ENCODE data around the gene FAM180A. TPM values are rescaled to one million over a fixed set of nuclear protein-coding genes. Genes with fewer than 3 reads are reported as not detected.

The FAM180A gene
- total RNA-seq, 4 donors from 2014 or later: 2.3 to 5.8 (median 4.9) TPM

- H3K27me3 ChIP-seq: no peaks in the 10 kb centered on the region
- TF ChIP-seq CTCF (IDR thresholded peaks at IDR 0.05) (no peak), EP300 (IDR thresholded peaks at IDR 0.05) (no peak), POLR2A (IDR thresholded peaks at IDR 0.05) (no peak), POLR2AphosphoS5 (IDR thresholded peaks at IDR 0.05) (no peak)
- H3K4me3 ChIP-seq: no peak overlapping the region
- H3K4me1 ChIP-seq: peaks cover 19% of the 10 kb centered on the region
- no peak for DNase-seq (ENCODE audit: low spot score in 2 of 2)
- peaks cover 6% of the 10 kb centered on the region for H3K36me3 ChIP-seq
- H3K9me3 ChIP-seq: no peaks in the 10 kb centered on the region
- 43% methylated on average over 3 of the region's 3 CpGs for WGBS
- H3K27ac ChIP-seq: no peak overlapping the region
Observed at GRCh38 chr7:135684136-135684535, 64.5 kb downstream of the FAM180A start.

GRCh38 chr7:135683609-135684008 lies 65.0 kb downstream of the FAM180A start:
- no peak overlapping the region for H3K27ac ChIP-seq
- H3K4me3 ChIP-seq: no peak overlapping the region
- H3K9me3 ChIP-seq: no peaks in the 10 kb centered on the region
- DNase-seq (ENCODE audit: low spot score in 2 of 2): no peak
- 57% methylated on average over 3 of the region's 3 CpGs for WGBS
- no peaks in the 10 kb centered on the region for H3K27me3 ChIP-seq
- peaks cover 24% of the 10 kb centered on the region for H3K4me1 ChIP-seq
- peaks cover 6% of the 10 kb centered on the region for H3K36me3 ChIP-seq
- TF ChIP-seq EP300 (IDR thresholded peaks at IDR 0.05) (no peak), POLR2AphosphoS5 (IDR thresholded peaks at IDR 0.05) (no peak), CTCF (IDR thresholded peaks at IDR 0.05) (no peak), POLR2A (IDR thresholded peaks at IDR 0.05) (no peak)

- WGBS: 71% methylated on average over 3 of the region's 3 CpGs
- H3K4me1 ChIP-seq: peaks cover 35% of the 10 kb centered on the region
- H3K9me3 ChIP-seq: no peaks in the 10 kb centered on the region
- no peak for DNase-seq (ENCODE audit: low spot score in 2 of 2)
- H3K27ac ChIP-seq: no peak overlapping the region
- no peaks in the 10 kb centered on the region for H3K27me3 ChIP-seq
- H3K4me3 ChIP-seq: no peak overlapping the region
- H3K36me3 ChIP-seq: peaks cover 6% of the 10 kb centered on the region
- TF ChIP-seq POLR2A (IDR thresholded peaks at IDR 0.05): no peak
- TF ChIP-seq CTCF (IDR thresholded peaks at IDR 0.05): no peak
Observed at GRCh38 chr7:135682191-135682590, 66.4 kb downstream of the FAM180A start.

- Histone ChIP-seq H3K4me3 (no peak overlapping the region), H3K4me1 (peaks cover 35% of the 10 kb centered on the region), H3K27ac (no peak overlapping the region), H3K27me3 (no peaks in the 10 kb centered on the region), H3K36me3 (peaks cover 6% of the 10 kb centered on the region), H3K9me3 (no peaks in the 10 kb centered on the region)
- 80% methylated on average over 5 of the region's 5 CpGs for WGBS
- no peak for DNase-seq (ENCODE audit: low spot score in 2 of 2)
- TF ChIP-seq CTCF (IDR thresholded peaks at IDR 0.05) (no peak), POLR2A (IDR thresholded peaks at IDR 0.05) (no peak), POLR2AphosphoS5 (IDR thresholded peaks at IDR 0.05) (no peak), EP300 (IDR thresholded peaks at IDR 0.05) (no peak)
Observed at GRCh38 chr7:135681762-135682161, 66.9 kb downstream of the FAM180A start.

Other genes with a start within 250 kb of the FAM180A start
- gene CNOT4, start 238.7 kb downstream of the FAM180A start, total RNA-seq: 10 to 100 TPM; 17.2 to 32.3 (median 22.6) TPM
- gene NUP205, start 190.9 kb downstream of the FAM180A start, total RNA-seq: 10 to 100 TPM; 36.9 to 53.1 (median 41.3) TPM
- 10 to 100 TPM; 15.0 to 24.7 (median 16.3) TPM for gene STMP1, start 86.3 kb downstream of the FAM180A start, total RNA-seq
- gene SLC13A4, start 20.6 kb downstream of the FAM180A start, total RNA-seq: 1 to 10 TPM in 1 of 4 donors, under 1 TPM in 3; 0.15 to 1.9 (median 0.51) TPM
- 10 to 100 TPM; 51.8 to 81.7 (median 79.1) TPM for gene MTPN, start 228.5 kb upstream of the FAM180A start, total RNA-seq